Subcutaneous abdominal adipose tissue (tissue), 5 donors: Measurements from ENCODE around the gene LRRC38.

Experiments used
- H3K27ac ChIP-seq: one replicate; pipeline ENCODE4 v1.7.0; 2013; ENCODE audit warnings: low read depth, mild to moderate bottlenecking, inconsistent platforms, low read length, moderate library complexity
- H3K27me3 ChIP-seq, 5 donors: one replicate each; pipeline ENCODE4 v1.7.0; 2013; ENCODE audit warnings: low read length in 5 of 5, inconsistent platforms in 1 of 5; ENCODE audit not compliant: control insufficient read depth in 5 of 5, insufficient read depth in 4 of 5
- H3K36me3 ChIP-seq, 5 donors: one replicate each; pipeline ENCODE4 v1.7.0; 2013; ENCODE audit warnings: low read length in 5 of 5; ENCODE audit not compliant: control insufficient read depth in 5 of 5, insufficient read depth in 5 of 5
- H3K4me1 ChIP-seq, 5 donors: one replicate each; pipeline ENCODE4 v1.7.0; 2013; ENCODE audit warnings: low read length in 5 of 5, mild to moderate bottlenecking in 3 of 5, moderate library complexity in 1 of 5; ENCODE audit not compliant: control insufficient read depth in 5 of 5, insufficient read depth in 5 of 5
- H3K4me3 ChIP-seq, 5 donors: one replicate each; pipeline ENCODE4 v1.7.0; 2013; ENCODE audit warnings: low read length in 5 of 5, low read depth in 1 of 5
- H3K9ac ChIP-seq, 5 donors: one replicate each; pipeline ENCODE4 v1.7.0; 2013; ENCODE audit warnings: low read length in 5 of 5, mild to moderate bottlenecking in 4 of 5, moderate library complexity in 3 of 5
- H3K9me3 ChIP-seq, 5 donors: one replicate each; pipeline ENCODE4 v1.7.0; 2013; ENCODE audit warnings: low read length in 5 of 5; ENCODE audit not compliant: control insufficient read depth in 5 of 5
- donor health status: healthy.
- donor health status: healthy.
- donor health status: healthy.
- donor health status: healthy.
- donor health status: healthy.

LRRC38 gene

GRCh38 chr1:13523780-13524477 is 10.1 kb upstream of the LRRC38 start:
- H3K27ac ChIP-seq = no peak overlapping the region

GRCh38 chr1:13520985-13521384 is 7.2 kb upstream of the LRRC38 start:
- H3K36me3 ChIP-seq = no peaks in the 10 kb centered on the region
- H3K9me3 ChIP-seq = peaks cover under 1 to 8% (median 7%) of the 10 kb centered on the region in 5 donors
- H3K27me3 ChIP-seq = peaks cover 0 to 37% (median 29%) of the 10 kb centered on the region in 5 donors
- no peak overlapping the region for H3K4me3 ChIP-seq
- no peak overlapping the region for H3K27ac ChIP-seq
- no peaks in the 10 kb centered on the region for H3K4me1 ChIP-seq
- no peak overlapping the region for H3K9ac ChIP-seq

More at GRCh38 chr1:13523780-13524477, 10.1 kb upstream of the LRRC38 start:
- no peaks in the 10 kb centered on the region for H3K4me1 ChIP-seq
- peaks cover 5 to 9% (median 7%) of the 10 kb centered on the region in 5 donors for H3K9me3 ChIP-seq
- peaks cover 0 to 23% (median 9%) of the 10 kb centered on the region in 5 donors for H3K27me3 ChIP-seq
- H3K36me3 ChIP-seq = no peaks in the 10 kb centered on the region
- no peak overlapping the region for H3K4me3 ChIP-seq
- H3K9ac ChIP-seq = no peak overlapping the region

GRCh38 chr1:13517193-13517812 is 3.5 kb upstream of the LRRC38 start:
- no peak overlapping the region for H3K4me3 ChIP-seq
- H3K4me1 ChIP-seq = peaks cover 0 to 9% (median 0%) of the 10 kb centered on the region in 5 donors
- peaks cover 0 to 7% (median 4%) of the 10 kb centered on the region in 5 donors for H3K9me3 ChIP-seq
- H3K9ac ChIP-seq = no peak overlapping the region
- no peaks in the 10 kb centered on the region for H3K36me3 ChIP-seq
- peaks cover 8 to 60% (median 42%) of the 10 kb centered on the region in 5 donors for H3K27me3 ChIP-seq
- H3K27ac ChIP-seq = no peak overlapping the region

GRCh38 chr1:13516606-13517005 is 2.8 kb upstream of the LRRC38 start:
- Histone ChIP-seq H3K4me3 (no peak overlapping the region), H3K36me3 (no peaks in the 10 kb centered on the region), H3K9me3 (peaks cover 0 to 7% (median 4%) of the 10 kb centered on the region in 5 donors), H3K9ac (no peak overlapping the region), H3K27me3 (peaks cover 14 to 66% (median 49%) of the 10 kb centered on the region in 5 donors), H3K4me1 (peaks cover 0 to 9% (median 0%) of the 10 kb centered on the region in 5 donors), H3K27ac (no peak overlapping the region)

GRCh38 chr1:13514821-13515220 is 1.0 kb upstream of the LRRC38 start:
- H3K27ac ChIP-seq = no peak overlapping the region
- H3K9ac ChIP-seq = no peak overlapping the region
- peaks cover 0 to 7% (median 4%) of the 10 kb centered on the region in 5 donors for H3K9me3 ChIP-seq
- H3K27me3 ChIP-seq = peaks cover 14 to 73% (median 54%) of the 10 kb centered on the region in 5 donors
- no peak overlapping the region for H3K4me3 ChIP-seq
- H3K36me3 ChIP-seq = no peaks in the 10 kb centered on the region
- peaks cover 0 to 9% (median 0%) of the 10 kb centered on the region in 5 donors for H3K4me1 ChIP-seq

GRCh38 chr1:13513063-13513894 is 524 bp downstream of the LRRC38 start:
- Histone ChIP-seq H3K4me1 (peaks cover 0 to 9% (median 0%) of the 10 kb centered on the region in 5 donors), H3K9ac (no peak overlapping the region), H3K27ac (no peak overlapping the region), H3K36me3 (no peaks in the 10 kb centered on the region), H3K27me3 (peaks cover 14 to 72% (median 51%) of the 10 kb centered on the region in 5 donors), H3K9me3 (no peaks in the 10 kb centered on the region), H3K4me3 (no peak overlapping the region)

GRCh38 chr1:13512472-13512871 is 1.3 kb downstream of the LRRC38 start:
- Histone ChIP-seq H3K36me3 (no peaks in the 10 kb centered on the region), H3K27ac (no peak overlapping the region), H3K4me1 (peaks cover 0 to 9% (median 0%) of the 10 kb centered on the region in 5 donors), H3K27me3 (peaks cover 14 to 65% (median 44%) of the 10 kb centered on the region in 5 donors), H3K9me3 (no peaks in the 10 kb centered on the region), H3K4me3 (no peak overlapping the region), H3K9ac (no peak overlapping the region)

- Histone ChIP-seq H3K4me1 (peaks cover 0 to 9% (median 0%) of the 10 kb centered on the region in 5 donors), H3K27me3 (peaks cover 14 to 61% (median 44%) of the 10 kb centered on the region in 5 donors), H3K9me3 (no peaks in the 10 kb centered on the region), H3K9ac (no peak overlapping the region), H3K4me3 (no peak overlapping the region), H3K36me3 (no peaks in the 10 kb centered on the region), H3K27ac (no peak overlapping the region)
Measured at GRCh38 chr1:13510499-13510898, 3.3 kb downstream of the LRRC38 start.

- Histone ChIP-seq H3K27me3 (peaks cover 13 to 48% (median 39%) of the 10 kb centered on the region in 5 donors), H3K27ac (no peak overlapping the region), H3K4me1 (no peaks in the 10 kb centered on the region), H3K9me3 (no peaks in the 10 kb centered on the region), H3K9ac (no peak overlapping the region), H3K36me3 (no peaks in the 10 kb centered on the region), H3K4me3 (no peak overlapping the region)
Measured at GRCh38 chr1:13507075-13507474, 6.7 kb downstream of the LRRC38 start.
